MG63 (cell line): ENCODE data around the gene PPP1R9A. TPM values are rescaled to one million over a fixed set of nuclear protein-coding genes. Genes with fewer than 3 reads are reported as not detected.

Source experiments
- DNase-seq: peaks from one replicate; pipeline ENCODE4 v3.0.0-alpha.2; 2020
- H3K27me3 ChIP-seq: fragments of 250-450 bp; sonication (Bioruptor Pico); 2 replicates; pipeline ENCODE4 v1.5.1; 2020; ENCODE audit warnings: mild to moderate bottlenecking, moderate library complexity
- H3K36me3 ChIP-seq: fragments of 250-450 bp; sonication (Bioruptor Pico); 2 replicates; pipeline ENCODE4 v1.5.1; 2020; ENCODE audit warnings: mild to moderate bottlenecking, moderate library complexity
- H3K4me3 ChIP-seq: fragments of 250-450 bp; sonication (Bioruptor Pico); 2 replicates; pipeline ENCODE4 v1.5.1; 2020; ENCODE audit warnings: mild to moderate bottlenecking, moderate library complexity
- H3K9me3 ChIP-seq: fragments of 250-450 bp; sonication (Bioruptor Pico); 2 replicates; pipeline ENCODE4 v1.5.1; 2020; ENCODE audit warnings: mild to moderate bottlenecking, moderate library complexity
- total RNA-seq: library from RNA; depleted of rRNA; stranded (reverse); fragments of >200 nt; shearing (Covaris generic); gene quantifications from 2 replicates; pipeline ENCODE4 v1.2.3, GENCODE V29; 2014; ENCODE audit warnings: low replicate concordance

PPP1R9A gene
- total RNA-seq, 1 experiment from 2014 or later: 1.7 TPM

DNA sequence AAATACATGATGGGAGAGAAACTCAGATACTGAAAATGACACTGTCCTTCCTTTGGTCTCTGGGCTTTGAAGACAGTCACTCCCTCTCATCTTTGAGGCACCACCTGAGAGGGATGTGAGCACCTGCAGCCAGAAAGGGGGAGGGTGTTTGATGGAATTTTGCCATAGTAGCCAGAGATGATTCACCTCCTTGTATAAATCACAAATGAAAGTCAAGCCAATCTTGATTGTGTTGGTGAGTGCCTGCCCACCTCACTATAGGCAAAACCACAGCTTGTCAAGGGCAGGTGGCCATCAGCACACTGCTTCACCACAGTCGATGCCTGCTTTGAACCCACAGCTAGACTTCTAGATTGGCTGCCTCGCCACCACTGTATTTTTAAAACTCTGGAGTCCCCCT is 368.7 kb downstream of the PPP1R9A start:
- Histone ChIP-seq H3K4me3 (no peak overlapping the region), H3K36me3 (no peaks in the 10 kb centered on the region), H3K9me3 (no peaks in the 10 kb centered on the region), H3K27me3 (no peaks in the 10 kb centered on the region)
- no peak for DNase-seq

DNA sequence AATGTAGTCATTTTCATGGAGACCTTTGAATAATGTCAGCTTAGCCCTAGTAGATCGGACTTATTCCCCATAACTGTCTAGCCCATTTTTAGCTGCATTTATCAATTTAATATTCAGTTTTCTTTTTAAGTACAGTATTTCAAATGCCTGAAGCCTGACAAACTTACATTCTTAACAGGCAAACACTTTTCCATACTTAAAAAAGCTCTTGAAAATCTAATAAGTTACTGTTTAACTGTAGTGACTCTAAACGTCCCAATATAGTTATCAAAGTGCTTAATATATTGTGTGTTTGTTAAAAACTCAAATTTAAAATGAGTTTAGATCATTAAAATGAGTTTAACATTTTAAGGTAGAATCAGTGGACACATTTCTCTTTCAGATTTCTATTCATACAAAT is 372.0 kb downstream of the PPP1R9A start:
- no peak for DNase-seq

DNA sequence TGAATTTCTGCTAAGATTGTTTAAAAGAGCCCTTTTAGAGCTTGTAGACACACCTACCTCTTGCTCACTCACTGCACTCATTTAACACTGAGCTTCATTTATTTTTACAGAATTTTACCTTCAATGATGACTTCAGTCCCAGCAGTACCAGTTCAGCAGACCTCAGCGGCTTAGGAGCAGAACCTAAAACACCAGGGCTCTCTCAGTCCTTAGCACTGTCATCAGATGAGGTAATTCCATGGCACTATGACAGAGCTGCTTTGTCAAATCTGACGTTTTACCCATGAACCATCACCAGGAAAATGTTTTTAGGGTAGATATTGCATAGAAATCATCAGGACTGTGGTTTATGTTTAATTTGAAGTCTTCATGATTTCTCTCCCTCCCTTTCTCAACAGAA is 378.7 kb downstream of the PPP1R9A start:
- H3K36me3 ChIP-seq: no peaks in the 10 kb centered on the region
- H3K4me3 ChIP-seq: no peak overlapping the region
- no peaks in the 10 kb centered on the region for H3K27me3 ChIP-seq
- no peaks in the 10 kb centered on the region for H3K9me3 ChIP-seq
- no peak for DNase-seq

More for the DNA sequence above, 372.0 kb downstream of the PPP1R9A start:
- H3K4me3 ChIP-seq: no peak overlapping the region
- no peaks in the 10 kb centered on the region for H3K27me3 ChIP-seq
- no peaks in the 10 kb centered on the region for H3K9me3 ChIP-seq
- H3K36me3 ChIP-seq: no peaks in the 10 kb centered on the region

DNA sequence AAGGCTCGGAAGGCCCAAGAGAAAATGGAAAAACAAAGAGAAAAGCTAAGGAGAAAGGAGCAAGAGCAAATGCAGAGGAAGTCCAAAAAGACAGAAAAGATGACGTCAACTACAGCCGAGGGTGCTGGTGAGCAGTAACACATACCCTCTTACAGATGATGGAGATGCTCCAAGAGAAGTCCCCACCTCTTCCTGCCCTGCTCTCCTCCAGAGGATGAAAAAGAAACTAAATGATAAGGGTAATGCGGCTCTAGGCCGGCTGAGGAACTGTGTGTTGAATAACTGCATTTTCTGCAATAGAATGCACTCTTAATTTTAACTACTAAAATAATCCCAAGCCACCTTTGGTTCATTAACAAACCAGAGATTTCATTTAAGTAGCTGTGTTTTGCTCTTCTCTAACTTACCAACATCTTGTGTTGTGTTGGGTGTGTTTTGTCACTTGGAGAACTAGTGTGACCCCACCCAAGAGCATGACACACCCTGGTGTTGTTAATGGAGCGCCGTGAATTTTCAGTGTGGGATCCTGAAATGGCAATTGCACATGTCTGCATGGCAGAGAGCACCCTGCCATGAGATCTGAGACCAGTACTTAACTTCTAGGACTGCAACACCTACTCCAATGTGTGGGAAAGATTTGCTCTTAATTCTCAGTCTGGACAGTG is 382.9 kb downstream of the PPP1R9A start:
- Histone ChIP-seq H3K9me3 (no peaks in the 10 kb centered on the region), H3K36me3 (no peaks in the 10 kb centered on the region), H3K27me3 (no peaks in the 10 kb centered on the region), H3K4me3 (no peak overlapping the region)
- no peak for DNase-seq

DNA sequence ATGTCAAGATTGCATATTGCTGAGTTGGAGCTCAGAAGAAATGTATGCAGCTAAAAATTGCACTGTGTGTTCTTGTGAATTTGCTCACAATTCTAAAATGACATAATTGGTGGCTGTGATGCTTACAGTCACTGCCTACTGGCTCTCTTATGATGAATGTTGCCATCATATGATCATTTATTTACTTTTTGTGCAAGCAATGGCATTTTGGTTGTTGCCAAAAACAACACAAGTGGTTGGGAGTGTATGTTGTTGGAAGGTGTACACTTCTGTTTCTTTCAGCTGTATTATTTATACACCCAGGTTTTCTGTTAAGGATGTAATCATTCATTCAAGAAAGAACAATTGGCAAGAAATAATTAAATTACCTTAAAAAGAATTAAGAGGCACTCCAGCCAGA is 388.0 kb downstream of the PPP1R9A start:
- Histone ChIP-seq H3K27me3 (no peaks in the 10 kb centered on the region), H3K36me3 (no peaks in the 10 kb centered on the region), H3K9me3 (no peaks in the 10 kb centered on the region), H3K4me3 (no peak overlapping the region)
- no peak for DNase-seq

DNA sequence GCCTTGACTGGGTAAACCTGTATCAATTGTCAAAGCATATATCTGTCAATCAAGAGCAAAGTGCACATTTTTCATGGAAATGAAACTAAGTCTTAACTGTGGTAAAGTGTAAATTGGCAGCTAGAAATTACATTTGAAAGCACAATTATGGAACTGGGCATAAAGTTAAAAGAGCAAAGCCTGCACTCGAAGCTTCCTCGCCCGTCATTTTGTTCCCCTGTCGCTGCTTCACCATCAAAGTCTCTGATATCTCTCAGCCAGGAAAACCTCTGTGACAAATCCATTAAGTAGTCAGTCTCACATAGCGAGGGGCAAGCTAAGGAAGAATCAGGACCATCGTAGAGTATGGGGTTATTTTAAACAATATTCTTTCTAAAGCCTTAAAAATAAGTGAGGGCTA is 389.1 kb downstream of the PPP1R9A start:
- H3K9me3 ChIP-seq: no peaks in the 10 kb centered on the region
- no peak for DNase-seq
- no peaks in the 10 kb centered on the region for H3K36me3 ChIP-seq
- H3K27me3 ChIP-seq: no peaks in the 10 kb centered on the region
- H3K4me3 ChIP-seq: no peak overlapping the region

DNA sequence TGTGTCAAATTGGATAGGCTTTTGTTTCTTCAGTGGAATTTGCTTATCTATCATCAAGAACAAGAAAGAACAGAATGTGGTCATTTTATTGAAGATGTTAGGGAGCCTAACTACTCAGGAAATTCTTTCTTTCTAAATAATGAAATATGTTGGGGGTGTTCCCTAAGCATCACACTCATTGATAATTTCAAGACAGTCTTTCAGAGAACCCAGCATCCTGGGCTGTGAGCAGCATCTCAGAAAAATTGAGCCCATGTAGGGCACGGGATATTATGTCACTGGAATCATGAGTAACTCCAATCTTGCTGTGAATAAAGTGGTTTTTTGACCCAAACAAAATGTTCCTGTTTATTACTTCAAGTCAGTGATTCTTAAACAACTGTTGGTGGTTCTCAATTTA is 389.6 kb downstream of the PPP1R9A start:
- no peaks in the 10 kb centered on the region for H3K27me3 ChIP-seq
- no peaks in the 10 kb centered on the region for H3K9me3 ChIP-seq
- no peaks in the 10 kb centered on the region for H3K36me3 ChIP-seq
- no peak overlapping the region for H3K4me3 ChIP-seq
- no peak for DNase-seq

DNA sequence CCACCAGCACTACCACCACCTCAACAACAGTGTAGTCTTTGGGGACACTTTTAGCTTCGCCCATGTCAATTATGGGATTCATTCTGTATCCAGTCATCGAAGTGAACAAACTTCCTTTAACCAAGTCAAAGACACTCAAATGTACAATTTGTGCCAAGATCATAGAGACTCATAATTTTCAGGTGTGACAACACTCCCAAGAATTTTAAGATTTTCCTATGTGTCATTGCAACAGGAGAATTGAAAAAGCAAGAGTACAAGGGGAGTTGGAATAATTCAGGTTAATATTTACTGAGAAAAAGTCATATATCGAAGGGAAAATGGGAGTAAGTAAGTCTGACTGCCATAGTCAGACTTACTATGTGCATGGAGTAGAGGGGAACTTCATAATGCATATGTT is 390.7 kb downstream of the PPP1R9A start:
- DNase-seq: no peak
- no peaks in the 10 kb centered on the region for H3K9me3 ChIP-seq
- H3K4me3 ChIP-seq: no peak overlapping the region
- no peaks in the 10 kb centered on the region for H3K36me3 ChIP-seq
- no peaks in the 10 kb centered on the region for H3K27me3 ChIP-seq

DNA sequence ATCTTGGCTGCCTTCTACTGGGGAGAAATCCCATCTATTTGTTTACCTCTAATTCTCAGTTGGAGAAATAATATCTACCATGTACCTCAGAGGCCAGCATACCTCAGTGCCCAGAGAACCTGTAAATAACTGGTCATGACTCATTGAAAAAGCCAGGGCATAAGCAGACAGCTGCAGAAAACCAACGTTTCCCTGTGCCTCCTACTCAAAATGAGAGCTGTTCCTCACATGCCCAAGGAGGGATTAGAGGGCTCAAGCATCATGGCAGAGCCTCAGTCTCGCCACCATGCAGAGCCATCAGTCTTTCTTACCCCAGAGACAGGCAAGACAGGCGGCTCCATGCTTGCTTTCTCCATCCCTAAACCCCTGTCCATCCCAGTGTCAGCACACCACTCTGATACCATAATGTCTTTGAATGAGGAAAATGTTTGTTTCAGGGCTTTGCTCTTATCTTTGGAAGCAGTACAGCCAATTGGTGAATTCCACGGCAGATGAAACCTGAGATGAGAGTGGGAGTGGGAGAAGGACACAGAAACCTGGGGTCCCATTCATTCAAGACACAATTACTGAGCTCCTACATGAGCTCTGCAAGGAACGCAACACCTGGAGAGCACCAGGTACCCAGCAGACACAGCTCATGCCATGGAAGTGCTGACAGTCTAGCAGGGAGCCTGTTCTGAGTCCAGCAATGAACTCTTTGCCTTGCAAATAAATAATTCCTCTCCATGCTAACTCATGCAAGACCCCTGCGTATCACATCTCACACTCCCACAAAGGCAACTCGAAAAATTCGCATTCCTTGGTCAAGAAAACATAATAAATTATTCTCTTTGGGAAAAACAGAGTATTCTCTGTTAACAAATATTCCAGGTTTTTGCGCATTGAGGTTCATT is 395.9 kb downstream of the PPP1R9A start:
- no peaks in the 10 kb centered on the region for H3K9me3 ChIP-seq
- DNase-seq: no peak
- H3K36me3 ChIP-seq: no peaks in the 10 kb centered on the region
- H3K27me3 ChIP-seq: no peaks in the 10 kb centered on the region
- H3K4me3 ChIP-seq: no peak overlapping the region

DNA sequence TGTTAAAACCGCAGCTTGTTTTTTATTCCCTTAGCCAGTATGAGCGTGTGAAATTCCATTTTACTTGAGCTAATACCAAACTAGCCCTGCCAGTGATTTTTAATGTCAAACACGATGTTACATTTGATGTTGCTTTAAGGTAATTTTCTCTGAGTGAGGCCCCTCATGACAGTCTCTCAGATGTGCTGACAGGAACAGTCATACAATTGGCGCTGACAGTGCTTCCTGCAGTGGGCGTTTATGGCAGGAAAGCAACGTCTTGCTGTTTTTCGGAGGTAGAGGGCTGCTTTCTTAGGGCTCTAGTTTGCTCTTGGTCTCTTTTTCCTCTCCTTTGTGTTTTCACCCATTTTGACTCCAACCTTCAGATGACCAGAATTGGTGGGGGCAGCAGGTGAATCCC is 397.6 kb downstream of the PPP1R9A start:
- no peaks in the 10 kb centered on the region for H3K36me3 ChIP-seq
- H3K4me3 ChIP-seq: no peak overlapping the region
- H3K9me3 ChIP-seq: no peaks in the 10 kb centered on the region
- no peaks in the 10 kb centered on the region for H3K27me3 ChIP-seq
- DNase-seq: no peak

DNA sequence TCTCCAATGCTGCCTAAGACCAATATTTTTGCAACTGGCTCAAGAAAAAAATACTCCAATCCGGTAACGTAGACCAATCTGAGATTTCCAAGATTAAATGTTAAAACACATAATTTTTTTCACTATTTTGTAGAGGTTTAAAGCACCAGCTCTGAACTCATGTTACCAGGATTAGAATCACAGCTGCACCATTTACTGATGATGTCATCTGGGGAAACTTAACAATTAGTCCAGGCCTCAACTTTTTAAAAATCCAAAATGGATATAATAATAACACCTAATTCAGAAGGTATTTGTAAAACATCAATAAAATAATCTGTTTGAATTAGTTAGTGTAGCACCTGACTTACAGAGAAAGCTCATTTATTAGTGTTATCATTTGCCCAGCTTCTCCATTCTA is 402.6 kb downstream of the PPP1R9A start:
- no peaks in the 10 kb centered on the region for H3K9me3 ChIP-seq
- H3K4me3 ChIP-seq: no peak overlapping the region
- no peaks in the 10 kb centered on the region for H3K27me3 ChIP-seq
- DNase-seq: no peak
- H3K36me3 ChIP-seq: no peaks in the 10 kb centered on the region

DNA sequence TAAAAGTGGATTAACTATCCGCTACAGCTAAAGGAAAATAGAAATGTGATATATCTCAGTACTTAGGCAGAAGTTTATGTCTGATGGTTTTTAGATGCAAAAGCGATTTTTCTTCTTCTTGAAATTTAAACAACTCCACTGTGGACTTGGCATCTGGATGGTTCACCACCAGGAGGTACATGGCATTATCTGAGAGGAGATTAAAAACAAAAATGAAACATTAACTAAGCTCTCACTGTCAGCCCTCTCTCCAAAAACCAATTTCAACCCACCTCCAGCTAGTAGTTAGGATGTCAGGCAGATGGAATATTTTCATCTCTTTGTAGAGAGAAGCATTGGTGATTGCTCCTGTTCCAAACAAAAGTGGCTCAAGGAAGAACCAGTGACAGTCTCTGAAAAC is 404.0 kb downstream of the PPP1R9A start:
- Histone ChIP-seq H3K27me3 (no peaks in the 10 kb centered on the region), H3K4me3 (no peak overlapping the region), H3K9me3 (no peaks in the 10 kb centered on the region), H3K36me3 (no peaks in the 10 kb centered on the region)
- DNase-seq: no peak

DNA sequence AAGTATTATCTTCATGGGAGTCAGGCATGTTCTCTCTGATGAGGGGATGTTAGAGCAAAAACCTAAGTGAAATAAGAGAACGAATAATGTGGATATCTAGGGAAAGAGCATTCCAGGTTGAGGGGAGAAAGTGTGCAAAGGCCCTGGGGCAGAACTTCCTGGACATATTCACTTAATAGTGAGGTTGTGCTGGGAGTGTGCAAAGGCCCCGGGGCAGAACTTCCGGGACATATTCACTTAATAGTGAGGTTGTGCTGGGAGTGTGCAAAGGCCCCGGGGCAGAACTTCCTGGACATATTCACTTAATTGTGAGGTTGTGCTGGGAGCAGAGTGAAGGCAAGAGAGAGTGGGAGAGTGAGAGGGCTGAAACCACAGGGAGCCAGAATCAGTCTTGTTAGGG is 405.2 kb downstream of the PPP1R9A start:
- no peak overlapping the region for H3K4me3 ChIP-seq
- H3K9me3 ChIP-seq: no peaks in the 10 kb centered on the region
- H3K27me3 ChIP-seq: no peaks in the 10 kb centered on the region
- no peak for DNase-seq
- H3K36me3 ChIP-seq: no peaks in the 10 kb centered on the region

DNA sequence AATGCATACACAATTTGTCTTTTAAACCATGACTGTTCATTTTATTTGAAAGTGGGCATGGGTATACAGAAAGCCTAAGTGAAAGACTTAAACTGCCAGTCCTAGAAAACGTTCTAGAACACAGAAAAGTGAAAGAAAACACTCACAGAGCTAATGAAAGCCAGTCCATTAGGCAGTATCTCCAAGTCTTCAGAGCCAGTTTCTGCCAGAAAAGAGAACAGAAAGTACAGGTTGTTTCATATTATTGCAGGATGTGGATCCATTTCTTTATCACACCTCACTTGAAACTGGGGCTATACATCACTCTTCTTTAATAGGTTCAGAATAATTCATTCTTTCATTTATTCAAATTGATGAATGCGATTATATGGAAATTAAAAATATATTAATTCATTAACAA is 409.2 kb downstream of the PPP1R9A start:
- Histone ChIP-seq H3K9me3 (no peaks in the 10 kb centered on the region), H3K27me3 (no peaks in the 10 kb centered on the region), H3K4me3 (no peak overlapping the region), H3K36me3 (no peaks in the 10 kb centered on the region)
- DNase-seq: no peak

DNA sequence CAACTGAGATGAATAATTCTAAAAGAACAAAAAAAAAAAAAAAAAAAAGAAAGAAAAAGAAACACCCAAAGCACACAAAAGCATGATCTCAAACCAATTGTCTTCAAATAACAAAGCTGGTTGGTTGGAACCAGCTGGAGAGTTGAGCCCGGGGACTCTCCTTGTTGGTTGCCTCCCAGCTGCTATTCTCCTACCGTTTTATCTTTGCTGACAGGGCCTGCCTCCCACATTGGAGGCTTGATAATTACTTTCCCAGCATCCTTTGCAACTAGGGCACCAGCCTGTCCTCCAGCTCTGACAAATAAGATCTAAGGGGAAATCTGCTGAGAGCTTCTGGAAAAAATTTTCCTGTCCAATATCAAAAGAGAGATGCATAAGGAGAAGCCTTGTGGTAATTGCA is 410.2 kb downstream of the PPP1R9A start:
- Histone ChIP-seq H3K36me3 (no peaks in the 10 kb centered on the region), H3K27me3 (no peaks in the 10 kb centered on the region), H3K9me3 (no peaks in the 10 kb centered on the region), H3K4me3 (no peak overlapping the region)
- no peak for DNase-seq

DNA sequence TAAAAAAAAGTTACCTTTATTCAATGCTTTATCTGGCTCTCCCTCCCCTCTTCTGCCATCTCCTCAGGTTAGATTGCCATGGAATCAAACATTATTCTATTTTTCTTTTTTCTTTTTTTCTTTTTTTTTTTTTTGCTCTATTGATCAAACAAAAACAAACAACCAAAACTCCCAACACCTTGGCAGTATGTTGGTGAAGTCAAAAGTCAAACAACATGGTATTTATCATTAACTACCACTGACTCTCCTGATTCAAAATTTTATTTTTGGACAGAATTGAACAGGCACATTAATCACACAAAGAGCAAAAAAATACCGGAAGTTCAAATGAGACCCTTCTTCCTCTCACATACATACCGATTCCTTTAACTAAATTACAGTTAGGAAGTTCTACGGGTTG is 410.6 kb downstream of the PPP1R9A start:
- Histone ChIP-seq H3K4me3 (no peak overlapping the region), H3K9me3 (no peaks in the 10 kb centered on the region), H3K27me3 (no peaks in the 10 kb centered on the region), H3K36me3 (no peaks in the 10 kb centered on the region)
- DNase-seq: no peak

DNA sequence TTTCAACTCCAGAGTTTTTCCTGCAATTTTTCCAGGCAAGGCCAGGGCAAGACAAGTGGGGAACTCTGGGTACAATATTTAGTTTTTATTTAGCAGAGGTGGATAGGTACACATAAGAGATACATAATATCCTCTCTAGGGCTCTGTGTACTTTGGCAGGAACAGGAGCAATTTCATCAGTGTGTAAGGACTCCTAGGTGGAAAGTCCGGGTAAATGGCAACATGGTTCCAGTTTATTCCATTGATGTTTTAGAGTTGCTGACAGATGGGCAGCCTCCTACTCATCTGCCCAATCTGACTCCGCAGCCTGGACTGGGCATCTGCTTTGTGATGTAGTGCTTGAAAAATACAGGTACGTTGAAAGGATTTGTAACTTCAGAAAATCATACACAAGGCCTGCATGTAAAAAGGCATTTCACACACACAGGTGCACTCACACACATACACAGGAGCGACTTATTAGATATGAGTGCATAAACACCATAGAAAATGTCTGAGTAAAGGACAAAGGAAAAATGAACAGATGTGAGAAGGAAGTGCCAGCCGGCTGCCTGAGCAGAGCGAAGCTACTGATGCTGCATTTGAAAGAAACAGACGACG is 411.2 kb downstream of the PPP1R9A start:
- no peaks in the 10 kb centered on the region for H3K9me3 ChIP-seq
- no peaks in the 10 kb centered on the region for H3K27me3 ChIP-seq
- no peak overlapping the region for H3K4me3 ChIP-seq
- DNase-seq: no peak
- no peaks in the 10 kb centered on the region for H3K36me3 ChIP-seq

DNA sequence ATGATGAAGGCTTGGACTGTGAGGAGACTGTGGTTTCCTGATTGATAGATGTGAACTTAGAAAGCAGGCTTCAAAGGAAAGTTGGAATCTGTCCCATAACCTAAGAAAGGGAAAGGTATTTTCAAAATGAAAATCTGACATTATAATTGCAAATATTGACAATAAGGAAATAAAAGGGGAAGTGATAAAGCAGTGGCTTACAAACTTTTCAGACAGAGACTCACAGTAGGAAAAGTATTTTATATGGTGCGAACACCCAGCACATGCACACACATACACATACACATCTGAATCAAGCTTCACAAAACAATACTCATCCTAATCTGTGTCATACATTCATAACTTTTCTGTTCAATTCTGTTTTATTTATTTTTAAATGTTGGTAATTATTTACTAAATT is 412.2 kb downstream of the PPP1R9A start:
- H3K9me3 ChIP-seq: no peaks in the 10 kb centered on the region
- no peaks in the 10 kb centered on the region for H3K27me3 ChIP-seq
- no peaks in the 10 kb centered on the region for H3K36me3 ChIP-seq
- DNase-seq: no peak
- H3K4me3 ChIP-seq: no peak overlapping the region
